OCI-LY1 (cell line): ENCODE results near the gene HACE1.

ENCODE experiments used
- H2AFZ ChIP-seq: fragments of 200-600 bp; sonication (generic), shearing (Covaris generic); 2 replicates; pipeline ENCODE4 v1.6.0; 2014; ENCODE audit warnings: antibody characterized with exemption, mild to moderate bottlenecking, low read length
- H3F3A ChIP-seq: fragments of 200-600 bp; sonication (generic), shearing (Covaris generic); 2 replicates; pipeline ENCODE4 v1.6.0; 2014; ENCODE audit warnings: mild to moderate bottlenecking, antibody characterized with exemption, low read length, moderate library complexity; ENCODE audit not compliant: insufficient read depth
- H3K27ac ChIP-seq: fragments of 200-600 bp; sonication (generic); 2 replicates; pipeline ENCODE4 v1.5.1; 2014; ENCODE audit warnings: low read length, mixed run types, mild to moderate bottlenecking, low read depth; ENCODE audit not compliant: poor library complexity, severe bottlenecking
- H3K27me3 ChIP-seq: fragments of 200-600 bp; sonication (generic); 2 replicates; pipeline ENCODE4 v1.6.0; 2014; ENCODE audit warnings: antibody characterized with exemption, mild to moderate bottlenecking, low read length, moderate library complexity; ENCODE audit not compliant: insufficient read depth
- H3K36me3 ChIP-seq: fragments of 200-600 bp; sonication (generic); 2 replicates; pipeline ENCODE4 v1.6.1; 2014; ENCODE audit warnings: mild to moderate bottlenecking, antibody characterized with exemption, low read length, moderate library complexity, mixed read lengths; ENCODE audit not compliant: insufficient read depth
- H3K4me1 ChIP-seq: fragments of 200-600 bp; sonication (generic); 2 replicates; pipeline ENCODE4 v1.5.1; 2014; ENCODE audit warnings: mild to moderate bottlenecking, low read length, moderate library complexity; ENCODE audit not compliant: insufficient read depth, severe bottlenecking
- H3K4me2 ChIP-seq: fragments of 200-600 bp; sonication (generic), shearing (Covaris generic); 2 replicates; pipeline ENCODE4 v1.6.1; 2014; ENCODE audit warnings: low read length
- H3K4me3 ChIP-seq: fragments of 200-600 bp; sonication (generic); 2 replicates; pipeline ENCODE4 v1.5.1; 2014; ENCODE audit warnings: low read length, low read depth, mild to moderate bottlenecking, mixed read lengths; ENCODE audit not compliant: poor library complexity, severe bottlenecking
- H3K79me2 ChIP-seq: fragments of 200-600 bp; shearing (Covaris generic); 2 replicates; pipeline ENCODE4 v1.6.1; 2016; ENCODE audit warnings: mixed run types, low read length, mixed read lengths; ENCODE audit not compliant: insufficient read depth
- H3K9ac ChIP-seq: fragments of 200-600 bp; sonication (generic), shearing (Covaris generic); 2 replicates; pipeline ENCODE4 v1.6.1; 2014; ENCODE audit warnings: mild to moderate bottlenecking, low read length, mixed read lengths
- H3K9me2 ChIP-seq: fragments of 200-600 bp; sonication (generic), shearing (Covaris generic); 2 replicates; pipeline ENCODE4 v1.6.1; 2014; ENCODE audit warnings: low read depth, mild to moderate bottlenecking, low read length, mixed read lengths
- H3K9me3 ChIP-seq: fragments of 200-600 bp; shearing (Covaris generic); 2 replicates; pipeline ENCODE4 v1.6.1; 2014; ENCODE audit warnings: low read length, mixed read lengths
- H4K20me1 ChIP-seq: fragments of 200-600 bp; sonication (generic), shearing (Covaris generic); 2 replicates; pipeline ENCODE4 v1.6.0; 2016; ENCODE audit warnings: mild to moderate bottlenecking, low read length; ENCODE audit not compliant: insufficient read depth
- EZH2 ChIP-seq: fragments of 200-600 bp; sonication (generic), shearing (Covaris generic); IDR thresholded peaks from 2 replicates; pipeline ENCODE4 v1.8.0; 2017; ENCODE audit warnings: borderline replicate concordance, mixed run types, mild to moderate bottlenecking, antibody characterized with exemption, low read length, moderate library complexity, mixed read lengths
- TF ChIP-seq, protein P1 (sequence below): fragments of 200-600 bp; sonication (generic), shearing (Covaris generic); IDR thresholded peaks from 2 replicates; pipeline ENCODE4 v1.5.1; 2017; ENCODE audit warnings: mild to moderate bottlenecking, antibody characterized with exemption, low read length, moderate library complexity, mixed read lengths

Gene HACE1

DNA sequence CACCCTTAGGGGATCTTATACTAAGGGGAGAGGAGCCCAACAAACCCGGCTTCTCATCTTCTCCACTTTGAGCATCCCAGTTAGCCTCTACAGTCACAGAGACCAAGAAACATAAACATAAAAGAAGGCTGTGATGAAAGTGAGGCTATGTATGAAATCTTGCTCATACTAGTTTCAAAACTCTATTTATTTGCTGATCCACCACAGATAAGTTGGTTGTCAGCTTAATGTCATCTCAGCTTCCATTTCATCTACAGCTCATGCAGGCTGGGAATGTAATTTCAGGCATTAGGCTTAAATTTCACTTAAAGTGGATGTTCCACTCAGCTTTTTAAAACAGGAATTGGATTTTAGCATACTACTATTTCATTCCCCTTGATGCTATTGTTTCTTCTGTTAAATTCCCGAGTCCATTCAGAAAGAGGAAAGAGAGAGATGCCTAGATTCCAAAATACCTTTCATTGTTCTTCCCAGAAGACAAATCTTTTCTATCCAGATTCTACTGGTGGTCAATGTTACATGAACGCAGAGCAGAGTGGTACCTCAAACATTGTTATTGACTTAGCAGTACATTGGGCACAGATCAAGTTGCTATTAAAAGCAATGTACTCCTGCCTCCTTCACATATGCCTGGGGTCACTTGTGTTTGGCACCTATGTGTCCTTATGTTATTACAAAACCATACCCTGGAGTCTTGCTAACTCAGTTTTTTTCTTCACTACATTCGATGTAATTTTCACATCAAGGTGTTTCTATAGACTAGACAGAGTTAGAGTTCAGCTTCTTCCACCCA lies 149.0 kb downstream of the HACE1 start:
- Histone ChIP-seq H3K27me3 (no peaks in the 10 kb centered on the region), H3K9ac (no peak overlapping the region), H3K4me2 (no peak overlapping the region), H3K27ac (no peak overlapping the region), H3K9me2 (no peaks in the 10 kb centered on the region), H3K36me3 (no peaks in the 10 kb centered on the region), H3K4me3 (no peak overlapping the region), H3K4me1 (no peaks in the 10 kb centered on the region), H2AFZ (no peak overlapping the region), H3K79me2 (no peaks in the 10 kb centered on the region), H3F3A (no peaks in the 10 kb centered on the region; the same call in 1 of the 2 replicates), H4K20me1 (no peaks in the 10 kb centered on the region), H3K9me3 (no peaks in the 10 kb centered on the region)
- TF ChIP-seq EZH2, result no peak
- TF ChIP-seq, protein P1, sequence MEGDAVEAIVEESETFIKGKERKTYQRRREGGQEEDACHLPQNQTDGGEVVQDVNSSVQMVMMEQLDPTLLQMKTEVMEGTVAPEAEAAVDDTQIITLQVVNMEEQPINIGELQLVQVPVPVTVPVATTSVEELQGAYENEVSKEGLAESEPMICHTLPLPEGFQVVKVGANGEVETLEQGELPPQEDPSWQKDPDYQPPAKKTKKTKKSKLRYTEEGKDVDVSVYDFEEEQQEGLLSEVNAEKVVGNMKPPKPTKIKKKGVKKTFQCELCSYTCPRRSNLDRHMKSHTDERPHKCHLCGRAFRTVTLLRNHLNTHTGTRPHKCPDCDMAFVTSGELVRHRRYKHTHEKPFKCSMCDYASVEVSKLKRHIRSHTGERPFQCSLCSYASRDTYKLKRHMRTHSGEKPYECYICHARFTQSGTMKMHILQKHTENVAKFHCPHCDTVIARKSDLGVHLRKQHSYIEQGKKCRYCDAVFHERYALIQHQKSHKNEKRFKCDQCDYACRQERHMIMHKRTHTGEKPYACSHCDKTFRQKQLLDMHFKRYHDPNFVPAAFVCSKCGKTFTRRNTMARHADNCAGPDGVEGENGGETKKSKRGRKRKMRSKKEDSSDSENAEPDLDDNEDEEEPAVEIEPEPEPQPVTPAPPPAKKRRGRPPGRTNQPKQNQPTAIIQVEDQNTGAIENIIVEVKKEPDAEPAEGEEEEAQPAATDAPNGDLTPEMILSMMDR, result no peak

DNA sequence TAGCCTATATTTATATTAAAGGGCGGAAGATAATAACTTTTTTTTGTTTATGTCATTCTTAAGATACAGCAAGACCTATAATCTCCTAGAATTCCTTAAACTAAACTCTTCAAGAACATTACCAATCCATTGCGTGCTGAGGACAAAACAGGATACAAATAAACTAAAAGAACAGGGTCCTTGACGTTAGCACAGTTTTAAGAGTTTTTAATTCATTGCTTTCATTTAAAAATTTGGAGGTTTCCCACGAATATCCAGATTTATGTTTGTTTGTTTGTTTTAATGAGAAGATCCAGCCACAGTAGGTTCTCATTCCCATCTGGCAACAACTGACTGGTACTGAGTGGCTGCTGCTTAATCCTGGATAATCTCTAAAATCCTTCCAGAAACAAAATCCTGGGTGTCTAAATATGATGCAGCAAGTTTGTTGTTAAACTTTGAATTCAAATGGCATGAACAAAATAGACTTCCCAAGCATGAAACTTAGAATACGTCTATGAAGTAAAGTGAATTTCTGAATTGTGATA lies 153.7 kb downstream of the HACE1 start:
- H3K9ac ChIP-seq, result no peak overlapping the region
- H3K9me2 ChIP-seq, result no peaks in the 10 kb centered on the region
- no peak overlapping the region for H3K4me2 ChIP-seq
- no peaks in the 10 kb centered on the region for H3F3A ChIP-seq
- no peaks in the 10 kb centered on the region for H3K27me3 ChIP-seq
- no peak overlapping the region for H3K27ac ChIP-seq
- no peaks in the 10 kb centered on the region for H3K9me3 ChIP-seq
- no peaks in the 10 kb centered on the region for H3K4me1 ChIP-seq
- TF ChIP-seq, protein P1, result no peak
- TF ChIP-seq EZH2, result no peak
- H3K36me3 ChIP-seq, result no peaks in the 10 kb centered on the region
- no peaks in the 10 kb centered on the region for H4K20me1 ChIP-seq
- no peak overlapping the region for H3K4me3 ChIP-seq
- no peak overlapping the region for H2AFZ ChIP-seq
- H3K79me2 ChIP-seq, result no peaks in the 10 kb centered on the region

DNA sequence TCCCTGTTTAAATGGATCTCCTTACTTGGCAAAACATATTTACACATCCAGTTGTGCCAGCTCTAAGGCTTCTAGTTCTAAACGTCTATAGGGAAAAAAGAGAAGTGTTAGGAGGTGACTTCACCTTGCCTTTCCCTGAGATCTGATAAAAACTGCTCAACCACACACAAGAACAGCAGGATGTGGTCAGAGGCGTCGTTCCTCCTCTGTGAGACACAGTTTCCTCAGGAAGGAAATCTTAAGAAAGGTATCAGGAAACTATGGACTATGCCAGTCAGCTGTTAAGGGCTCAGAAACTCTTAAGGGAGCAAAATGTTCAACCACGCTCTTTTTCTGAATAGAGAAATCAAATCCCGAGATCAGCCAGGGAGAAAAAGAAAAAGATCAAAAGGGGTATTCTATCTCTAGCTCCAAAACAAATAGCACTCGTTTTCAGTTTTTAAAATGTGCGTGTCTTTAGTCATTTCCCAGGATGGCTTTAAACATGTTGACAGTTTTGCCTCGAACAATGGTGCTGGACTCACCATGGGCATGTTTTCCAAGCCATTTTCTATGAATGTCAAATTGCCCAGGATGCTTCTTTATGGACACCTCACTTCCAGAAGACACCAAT lies 154.5 kb downstream of the HACE1 start:
- TF ChIP-seq, protein P1, result no peak
- no peak for TF ChIP-seq EZH2
- Histone ChIP-seq H4K20me1 (no peaks in the 10 kb centered on the region), H3K4me1 (no peaks in the 10 kb centered on the region), H2AFZ (no peak overlapping the region), H3K9me2 (no peaks in the 10 kb centered on the region), H3K4me2 (no peak overlapping the region), H3K9me3 (no peaks in the 10 kb centered on the region), H3K27me3 (no peaks in the 10 kb centered on the region), H3K79me2 (no peaks in the 10 kb centered on the region), H3K36me3 (no peaks in the 10 kb centered on the region), H3F3A (no peaks in the 10 kb centered on the region), H3K27ac (no peak overlapping the region), H3K4me3 (no peak overlapping the region), H3K9ac (no peak overlapping the region)
